Prostate gland (tissue), 2 donors: ENCODE data around the gene PAX5.

ENCODE experiments used
- CTCF ChIP-seq, 4 experiments: fragments of 200-600 bp in 2 of 4; fragments of 450-650 bp in 2 of 4; sonication (generic) in 2 of 4; IDR thresholded peaks; 1 replicate in 3 of 4; 2 replicates in 1 of 4; pipeline ENCODE4 v1.5.1; 2016 to 2019; ENCODE audit warnings: antibody characterized with exemption in 4 of 4, mild to moderate bottlenecking in 2 of 4, moderate library complexity in 2 of 4
- POLR2A ChIP-seq: fragments of 450-650 bp; IDR thresholded peaks from one replicate; pipeline ENCODE4 v1.6.1; 2016; ENCODE audit warnings: antibody characterized with exemption, mild to moderate bottlenecking
- POLR2AphosphoS5 ChIP-seq: sonication (generic); formaldehyde crosslinking; IDR thresholded peaks from one replicate; pipeline ENCODE4 v1.6.1; 2017; ENCODE audit warnings: antibody characterized with exemption

- TF ChIP-seq CTCF (IDR thresholded peaks at IDR 0.05) (no peak), POLR2A (no peak), POLR2AphosphoS5 (no peak)
Observed at GRCh38 chr9:37037503-37038301, 3.6 kb upstream of the PAX5 start.
